ENCODE data around the gene TMIE. TPM values are rescaled to one million over a fixed set of nuclear protein-coding genes. Genes with fewer than 3 reads are reported as not detected.

TMIE gene
- total RNA-seq, 6 donors from 2014 or later: 0.49 to 2.1 (median 1.2) TPM; not detected in 1

GRCh38 chr3:46667061-46667621 is 34.1 kb upstream of the TMIE start:
- Histone ChIP-seq H3K4me1 (peaks cover 4 to 9% (median 6%) of the 10 kb centered on the region in 4 donors), H3K27me3 (no peaks in the 10 kb centered on the region), H3K4me3 (no peak overlapping the region), H3K27ac (no peak overlapping the region), H3K36me3 (peaks cover 0 to 20% (median 6%) of the 10 kb centered on the region in 4 donors), H3K9me3 (no peaks in the 10 kb centered on the region)
- ATAC-seq (ENCODE audit: low FRiP score in 2 of 2) (no peak), DNase-seq (peak in 1 of 2 donors; percentile 18)
- TF ChIP-seq CTCF (IDR thresholded peaks at IDR 0.05): no peak
- TF ChIP-seq POLR2A (IDR thresholded peaks at IDR 0.05): no peak
- TF ChIP-seq EP300 (IDR thresholded peaks at IDR 0.05): no peak
- no peak for TF ChIP-seq POLR2AphosphoS5 (IDR thresholded peaks at IDR 0.05)
- 82 to 100% methylated on average over 2 to 8 of the region's 8 CpGs for WGBS, 2 donors

GRCh38 chr3:46667657-46668056 is 33.5 kb upstream of the TMIE start:
- H3K4me3 ChIP-seq: no peak overlapping the region
- DNase-seq (peak in 1 of 2 donors; percentile 12), ATAC-seq (ENCODE audit: low FRiP score in 2 of 2) (no peak)
- no peaks in the 10 kb centered on the region for H3K9me3 ChIP-seq
- H3K4me1 ChIP-seq: peaks cover 4 to 9% (median 6%) of the 10 kb centered on the region in 4 donors
- WGBS, 2 donors: 82 to 93% methylated on average over 5 to 9 of the region's 9 CpGs
- TF ChIP-seq POLR2AphosphoS5 (IDR thresholded peaks at IDR 0.05): no peak
- TF ChIP-seq CTCF (IDR thresholded peaks at IDR 0.05): no peak
- no peak for TF ChIP-seq EP300 (IDR thresholded peaks at IDR 0.05)
- no peak for TF ChIP-seq POLR2A (IDR thresholded peaks at IDR 0.05)
- H3K27me3 ChIP-seq: no peaks in the 10 kb centered on the region
- H3K36me3 ChIP-seq: peaks cover 0 to 25% (median 7%) of the 10 kb centered on the region in 4 donors
- H3K27ac ChIP-seq: no peak overlapping the region

- no peak for TF ChIP-seq CTCF (IDR thresholded peaks at IDR 0.05)
- no peak for TF ChIP-seq POLR2AphosphoS5 (IDR thresholded peaks at IDR 0.05)
- TF ChIP-seq POLR2A (IDR thresholded peaks at IDR 0.05): no peak
- no peak for TF ChIP-seq EP300 (IDR thresholded peaks at IDR 0.05)
- peaks cover 2 to 9% (median 4%) of the 10 kb centered on the region in 4 donors for H3K4me1 ChIP-seq
- ATAC-seq (ENCODE audit: low FRiP score in 2 of 2) (no peak), DNase-seq (peak in 1 of 2 donors; percentile 15)
- peaks cover 0 to 30% (median 10%) of the 10 kb centered on the region in 4 donors for H3K36me3 ChIP-seq
- no peak overlapping the region for H3K4me3 ChIP-seq
- H3K9me3 ChIP-seq: no peaks in the 10 kb centered on the region
- no peaks in the 10 kb centered on the region for H3K27me3 ChIP-seq
- H3K27ac ChIP-seq: no peak overlapping the region
- 50 to 67% methylated on average over 6 to 8 of the region's 8 CpGs for WGBS, 2 donors
These were observed 33.1 kb upstream of the TMIE start for GRCh38 chr3:46668116-46668515.

- ATAC-seq (ENCODE audit: low FRiP score in 2 of 2): no peak
These were observed 32.6 kb upstream of the TMIE start for GRCh38 chr3:46668591-46668990.

More at GRCh38 chr3:46668591-46668990, 32.6 kb upstream of the TMIE start:
- DNase-seq: peak in 1 of 2 donors; percentile 13
- no peak overlapping the region for H3K27ac ChIP-seq
- TF ChIP-seq POLR2A (IDR thresholded peaks at IDR 0.05) (no peak), EP300 (IDR thresholded peaks at IDR 0.05) (no peak), CTCF (IDR thresholded peaks at IDR 0.05) (no peak), POLR2AphosphoS5 (IDR thresholded peaks at IDR 0.05) (no peak)
- 81 to 91% methylated on average over 1 to 2 of the region's 2 CpGs for WGBS, 2 donors
- H3K27me3 ChIP-seq: no peaks in the 10 kb centered on the region
- no peak overlapping the region for H3K4me3 ChIP-seq
- H3K36me3 ChIP-seq: peaks cover 0 to 34% (median 14%) of the 10 kb centered on the region in 4 donors
- peaks cover 0 to 9% (median 2%) of the 10 kb centered on the region in 4 donors for H3K4me1 ChIP-seq
- no peaks in the 10 kb centered on the region for H3K9me3 ChIP-seq
